ENCODE results near the gene LIPA.

- no peak for TF ChIP-seq EZH2 (IDR thresholded peaks at IDR 0.05; ENCODE audit: low read depth)
- TF ChIP-seq, protein P1, sequence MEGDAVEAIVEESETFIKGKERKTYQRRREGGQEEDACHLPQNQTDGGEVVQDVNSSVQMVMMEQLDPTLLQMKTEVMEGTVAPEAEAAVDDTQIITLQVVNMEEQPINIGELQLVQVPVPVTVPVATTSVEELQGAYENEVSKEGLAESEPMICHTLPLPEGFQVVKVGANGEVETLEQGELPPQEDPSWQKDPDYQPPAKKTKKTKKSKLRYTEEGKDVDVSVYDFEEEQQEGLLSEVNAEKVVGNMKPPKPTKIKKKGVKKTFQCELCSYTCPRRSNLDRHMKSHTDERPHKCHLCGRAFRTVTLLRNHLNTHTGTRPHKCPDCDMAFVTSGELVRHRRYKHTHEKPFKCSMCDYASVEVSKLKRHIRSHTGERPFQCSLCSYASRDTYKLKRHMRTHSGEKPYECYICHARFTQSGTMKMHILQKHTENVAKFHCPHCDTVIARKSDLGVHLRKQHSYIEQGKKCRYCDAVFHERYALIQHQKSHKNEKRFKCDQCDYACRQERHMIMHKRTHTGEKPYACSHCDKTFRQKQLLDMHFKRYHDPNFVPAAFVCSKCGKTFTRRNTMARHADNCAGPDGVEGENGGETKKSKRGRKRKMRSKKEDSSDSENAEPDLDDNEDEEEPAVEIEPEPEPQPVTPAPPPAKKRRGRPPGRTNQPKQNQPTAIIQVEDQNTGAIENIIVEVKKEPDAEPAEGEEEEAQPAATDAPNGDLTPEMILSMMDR (conservative IDR thresholded peaks at IDR 0.05) = no peak
Measured at GRCh38 chr10:89257581-89257980, 6.0 kb upstream of the LIPA start.
